ENCODE data around the gene CRACR2A. TPM values are rescaled to one million over a fixed set of nuclear protein-coding genes. Genes with fewer than 3 reads are reported as not detected.

The CRACR2A gene
- total RNA-seq, 2 donors from 2014 or later, result 6.0 to 10.9 TPM

DNA sequence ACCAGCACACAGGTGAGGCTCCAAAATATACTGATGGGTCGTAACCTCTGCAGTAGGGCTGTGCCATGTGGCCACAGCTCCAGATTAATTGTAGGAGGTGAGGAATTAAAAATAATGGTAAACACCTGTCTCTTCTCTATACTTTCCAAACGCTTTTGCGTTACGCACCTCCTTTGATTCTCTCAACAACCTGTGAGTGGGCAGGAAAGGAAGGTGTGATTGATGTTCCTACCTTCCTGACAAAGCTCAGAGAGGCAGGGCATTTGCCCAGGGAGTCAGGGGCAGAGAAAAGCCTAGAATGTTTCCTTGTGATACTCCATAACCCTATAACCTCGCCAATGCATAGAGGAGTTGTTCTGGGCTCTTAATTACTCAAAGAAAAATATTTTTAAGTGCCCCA is 137.0 kb downstream of the CRACR2A start:
- DNase-seq (ENCODE audit: low spot score), result no peak
- Histone ChIP-seq H3K4me1 (peaks cover 0 to 17% of the 10 kb centered on the region in 2 donors), H3K36me3 (no peaks in the 10 kb centered on the region), H3K27me3 (no peaks in the 10 kb centered on the region), H3K4me3 (no peak overlapping the region), H3K9me3 (no peaks in the 10 kb centered on the region), H3K27ac (no peak overlapping the region)
- TF ChIP-seq, protein P1, sequence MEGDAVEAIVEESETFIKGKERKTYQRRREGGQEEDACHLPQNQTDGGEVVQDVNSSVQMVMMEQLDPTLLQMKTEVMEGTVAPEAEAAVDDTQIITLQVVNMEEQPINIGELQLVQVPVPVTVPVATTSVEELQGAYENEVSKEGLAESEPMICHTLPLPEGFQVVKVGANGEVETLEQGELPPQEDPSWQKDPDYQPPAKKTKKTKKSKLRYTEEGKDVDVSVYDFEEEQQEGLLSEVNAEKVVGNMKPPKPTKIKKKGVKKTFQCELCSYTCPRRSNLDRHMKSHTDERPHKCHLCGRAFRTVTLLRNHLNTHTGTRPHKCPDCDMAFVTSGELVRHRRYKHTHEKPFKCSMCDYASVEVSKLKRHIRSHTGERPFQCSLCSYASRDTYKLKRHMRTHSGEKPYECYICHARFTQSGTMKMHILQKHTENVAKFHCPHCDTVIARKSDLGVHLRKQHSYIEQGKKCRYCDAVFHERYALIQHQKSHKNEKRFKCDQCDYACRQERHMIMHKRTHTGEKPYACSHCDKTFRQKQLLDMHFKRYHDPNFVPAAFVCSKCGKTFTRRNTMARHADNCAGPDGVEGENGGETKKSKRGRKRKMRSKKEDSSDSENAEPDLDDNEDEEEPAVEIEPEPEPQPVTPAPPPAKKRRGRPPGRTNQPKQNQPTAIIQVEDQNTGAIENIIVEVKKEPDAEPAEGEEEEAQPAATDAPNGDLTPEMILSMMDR (IDR thresholded peaks at IDR 0.05), result no peak

DNA sequence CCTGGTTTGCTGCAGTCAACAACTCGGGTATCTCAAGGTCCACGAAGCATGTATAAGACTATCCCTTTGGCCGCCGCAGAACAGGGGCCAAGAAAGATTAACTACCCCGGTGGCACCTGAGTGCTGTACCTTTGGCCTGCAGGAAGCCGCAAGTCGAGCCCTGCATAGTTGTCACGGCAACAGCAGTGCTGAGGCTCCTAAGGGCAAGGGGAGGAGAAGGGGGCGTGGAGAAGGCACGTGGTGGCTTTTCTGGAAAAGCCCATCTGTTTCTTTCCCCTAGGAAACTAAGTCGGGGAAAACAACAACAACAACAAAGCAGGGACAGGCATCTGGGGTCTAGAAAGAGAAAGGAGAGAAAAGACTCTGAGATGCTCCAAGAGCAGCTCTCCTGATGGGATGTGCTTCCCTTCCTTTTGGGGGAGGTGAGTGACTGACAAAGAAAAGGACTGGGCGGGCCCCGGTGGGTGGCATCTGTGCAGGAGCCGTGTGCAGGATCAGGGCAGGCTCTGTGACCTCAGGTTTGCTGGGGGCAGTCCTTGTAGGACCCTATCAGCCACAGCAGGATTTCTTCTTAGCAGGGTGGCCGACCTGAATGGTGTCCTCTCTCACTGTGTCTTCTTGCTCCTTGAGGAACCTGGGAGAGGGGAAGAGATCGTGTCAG is 138.0 kb downstream of the CRACR2A start:
- Histone ChIP-seq H3K4me1 (peaks cover 0 to 17% of the 10 kb centered on the region in 2 donors), H3K9me3 (no peaks in the 10 kb centered on the region), H3K27ac (no peak overlapping the region), H3K36me3 (no peaks in the 10 kb centered on the region), H3K4me3 (no peak overlapping the region), H3K27me3 (no peaks in the 10 kb centered on the region)
- TF ChIP-seq, protein P1 (IDR thresholded peaks at IDR 0.05), result no peak
- no peak for DNase-seq (ENCODE audit: low spot score)

DNA sequence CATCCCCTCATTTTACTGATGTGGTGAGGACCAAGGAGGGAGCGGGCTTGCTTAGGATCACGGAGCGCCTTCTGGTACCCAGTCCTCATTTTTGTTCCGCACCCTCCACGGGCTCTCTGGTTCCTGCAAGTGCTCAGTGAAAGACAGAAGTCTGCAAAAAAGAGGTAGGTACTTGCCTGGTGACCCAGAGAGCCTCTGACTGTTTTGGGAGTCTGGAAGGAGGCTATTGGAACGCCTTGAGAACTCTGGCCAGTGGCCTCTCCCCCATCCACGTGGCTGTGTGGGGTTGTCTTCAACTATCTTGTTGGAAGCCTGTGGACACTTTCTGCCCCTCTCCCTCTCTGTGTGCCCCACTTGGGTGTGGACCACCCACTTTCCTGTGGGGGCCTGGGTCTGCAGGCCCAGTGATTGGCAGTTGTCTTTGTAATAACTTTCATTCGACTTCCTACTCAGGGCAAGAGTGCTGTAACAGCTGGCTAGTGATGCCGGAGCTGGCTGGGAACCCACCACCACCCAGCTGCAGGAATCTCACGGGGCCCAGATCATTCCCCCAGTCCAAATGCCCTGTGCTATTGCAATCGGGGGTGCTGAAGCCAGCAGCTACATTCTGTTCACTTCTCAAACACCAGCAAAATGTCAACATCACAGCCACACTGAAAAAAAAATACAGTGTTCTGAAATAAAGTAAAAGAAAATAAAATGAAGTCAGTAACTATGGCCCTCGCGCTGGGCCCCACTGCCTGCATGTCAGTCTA is 139.1 kb downstream of the CRACR2A start:
- no peak for DNase-seq (ENCODE audit: low spot score)
- Histone ChIP-seq H3K4me3 (no peak overlapping the region), H3K4me1 (peaks cover 0 to 17% of the 10 kb centered on the region in 2 donors), H3K27ac (no peak overlapping the region), H3K36me3 (no peaks in the 10 kb centered on the region), H3K9me3 (peaks cover 0 to 5% of the 10 kb centered on the region in 2 donors), H3K27me3 (no peaks in the 10 kb centered on the region)
- TF ChIP-seq, protein P1 (IDR thresholded peaks at IDR 0.05), result no peak

DNA sequence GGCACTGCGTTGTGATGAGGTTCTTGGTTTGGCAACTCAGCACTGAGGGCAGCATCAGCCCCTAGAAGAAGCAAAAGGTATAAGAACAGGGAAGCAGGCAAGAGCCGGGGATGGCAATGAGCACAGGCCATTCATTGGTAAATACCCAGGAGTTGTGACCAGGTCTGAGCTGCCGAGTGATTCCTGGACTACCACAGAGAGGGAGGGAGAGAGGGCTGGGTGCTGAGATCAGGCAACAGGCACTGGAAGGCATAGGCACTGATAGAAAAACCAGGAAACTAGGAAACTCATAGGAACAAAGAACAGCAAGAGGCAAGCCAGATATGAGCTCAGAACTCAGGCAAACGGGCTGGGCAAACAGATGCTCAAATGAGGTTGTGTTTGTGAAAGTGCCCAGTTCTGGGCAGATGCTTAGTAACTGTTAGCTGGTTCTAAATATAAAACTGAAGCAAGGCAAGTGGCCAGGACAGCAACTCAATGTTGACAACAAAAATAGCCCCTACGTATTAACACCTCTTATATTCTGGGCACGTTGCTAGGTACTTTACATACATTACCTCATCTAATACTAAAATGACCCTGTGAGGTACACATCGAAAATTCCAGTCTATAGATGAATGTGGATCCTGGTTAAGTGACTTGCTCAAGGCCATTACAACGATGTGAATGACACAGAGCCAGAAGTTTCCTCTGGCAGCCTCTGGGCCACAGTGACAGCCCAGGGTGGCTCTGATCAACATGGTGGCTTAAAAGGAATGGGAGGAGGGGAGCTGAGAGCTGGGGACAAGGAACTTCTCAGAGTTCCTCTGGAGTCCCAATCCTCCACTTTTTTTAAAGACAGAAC is 140.8 kb downstream of the CRACR2A start:
- Histone ChIP-seq H3K4me1 (peaks cover 0 to 34% of the 10 kb centered on the region in 2 donors), H3K9me3 (peaks cover 0 to 5% of the 10 kb centered on the region in 2 donors), H3K36me3 (no peaks in the 10 kb centered on the region), H3K27ac (peak overlapping the region; percentile 78 to 84), H3K4me3 (no peak overlapping the region), H3K27me3 (no peaks in the 10 kb centered on the region)
- TF ChIP-seq, protein P1 (IDR thresholded peaks at IDR 0.05), result no peak
- no peak for DNase-seq (ENCODE audit: low spot score)

DNA sequence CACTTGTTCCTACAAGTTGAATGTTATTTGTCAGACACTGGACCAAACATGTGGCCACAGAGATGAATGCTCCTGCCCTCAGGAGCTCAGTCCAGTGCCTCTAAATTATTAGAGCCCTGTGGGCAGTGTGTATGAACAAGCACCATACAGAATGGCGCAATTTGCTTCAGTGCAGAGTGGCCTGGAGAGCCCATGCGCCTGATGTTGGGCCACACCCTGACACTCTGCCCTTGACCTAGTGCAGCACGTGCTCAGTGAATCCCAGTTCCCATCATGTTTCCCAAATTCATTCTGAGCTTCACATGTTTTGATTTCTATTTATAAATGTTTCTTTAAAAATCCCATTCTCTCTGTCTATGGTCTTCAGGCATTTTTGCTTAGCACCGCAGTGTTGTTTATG is 145.1 kb downstream of the CRACR2A start:
- Histone ChIP-seq H3K4me1 (peaks cover 0 to 57% of the 10 kb centered on the region in 2 donors), H3K4me3 (no peak overlapping the region), H3K27me3 (no peaks in the 10 kb centered on the region), H3K9me3 (peaks cover 0 to 5% of the 10 kb centered on the region in 2 donors), H3K36me3 (no peaks in the 10 kb centered on the region), H3K27ac (peak overlapping the region in 1 of 2 donors; percentile 26)
- DNase-seq (ENCODE audit: low spot score), result no peak
- TF ChIP-seq, protein P1 (IDR thresholded peaks at IDR 0.05), result no peak

Data from right atrium auricular region (tissue), 2 donors.